ENCODE data around the gene CD27.
A peak's percentile ranks its signal among the peaks of the same experiment; 100 is the strongest.

Gene CD27

GRCh38 chr12:6434205-6435140, 10.3 kb upstream of the CD27 start:
- H3K36me3 ChIP-seq (ENCODE audit: control insufficient read depth, insufficient read depth, low read length): no peaks in the 10 kb centered on the region
- H3K9me3 ChIP-seq (ENCODE audit: control insufficient read depth, low read length): no peaks in the 10 kb centered on the region
- no peaks in the 10 kb centered on the region for H3K27me3 ChIP-seq (replicated peaks; ENCODE audit: control insufficient read depth, insufficient read depth, low read length, poor library complexity, severe bottlenecking)
- H3K27ac ChIP-seq (ENCODE audit: insufficient read depth, low read length, poor library complexity, severe bottlenecking): no peak overlapping the region
- no peak overlapping the region for H3K4me3 ChIP-seq (ENCODE audit: insufficient read depth, low read depth, low read length, poor library complexity, severe bottlenecking)
- no peak for DNase-seq
- peaks cover 7% of the 10 kb centered on the region for H3K4me1 ChIP-seq (ENCODE audit: control insufficient read depth, insufficient read depth, low read length, poor library complexity, severe bottlenecking)

DNA sequence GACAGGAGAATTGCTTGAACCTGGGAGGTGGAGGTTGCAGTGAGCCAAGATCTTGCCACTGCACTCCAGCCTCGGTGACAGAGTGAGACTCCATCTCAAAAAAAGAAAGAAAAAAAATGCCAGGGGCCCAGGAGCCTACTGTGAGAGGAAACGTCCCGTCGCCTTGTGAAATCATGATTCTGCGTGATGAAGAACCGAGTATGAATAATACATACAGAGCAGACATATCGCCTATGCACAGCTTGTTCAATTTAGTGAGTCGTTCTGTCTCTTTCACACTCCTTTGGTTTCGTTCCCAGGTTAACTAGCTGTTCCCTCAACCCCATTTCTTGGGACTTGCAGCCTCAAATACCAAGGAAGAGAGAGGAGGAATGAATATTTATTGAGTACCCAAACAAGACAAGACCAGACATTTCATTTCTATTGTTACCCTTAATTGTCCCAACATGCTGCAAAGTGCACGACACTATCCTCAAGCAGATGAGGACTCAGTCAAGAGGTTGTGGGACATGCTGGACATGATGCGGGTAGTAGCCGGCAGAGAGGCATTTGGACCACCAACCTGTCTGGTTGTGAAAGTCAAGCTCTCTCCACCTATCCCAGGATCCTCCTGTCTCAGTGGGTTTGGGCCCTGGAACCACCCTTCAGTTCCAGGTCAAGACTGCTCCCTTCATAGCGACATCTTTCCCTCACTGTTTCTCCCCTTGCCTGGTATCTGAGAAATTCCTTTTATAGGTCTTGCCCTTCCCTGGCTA, 8.6 kb upstream of the CD27 start:
- no peak for DNase-seq
- Histone ChIP-seq H3K27ac (ENCODE audit: insufficient read depth, low read length, poor library complexity, severe bottlenecking) (no peak overlapping the region), H3K9me3 (ENCODE audit: control insufficient read depth, low read length) (no peaks in the 10 kb centered on the region), H3K27me3 (replicated peaks; ENCODE audit: control insufficient read depth, insufficient read depth, low read length, poor library complexity, severe bottlenecking) (no peaks in the 10 kb centered on the region), H3K4me1 (ENCODE audit: control insufficient read depth, insufficient read depth, low read length, poor library complexity, severe bottlenecking) (peaks cover 7% of the 10 kb centered on the region), H3K4me3 (ENCODE audit: insufficient read depth, low read depth, low read length, poor library complexity, severe bottlenecking) (no peak overlapping the region), H3K36me3 (ENCODE audit: control insufficient read depth, insufficient read depth, low read length) (no peaks in the 10 kb centered on the region)

GRCh38 chr12:6437586-6437985, 7.2 kb upstream of the CD27 start:
- Histone ChIP-seq H3K4me1 (ENCODE audit: control insufficient read depth, insufficient read depth, low read length, poor library complexity, severe bottlenecking) (peaks cover 7% of the 10 kb centered on the region), H3K27ac (ENCODE audit: insufficient read depth, low read length, poor library complexity, severe bottlenecking) (no peak overlapping the region), H3K4me3 (ENCODE audit: insufficient read depth, low read depth, low read length, poor library complexity, severe bottlenecking) (no peak overlapping the region), H3K9me3 (ENCODE audit: control insufficient read depth, low read length) (no peaks in the 10 kb centered on the region), H3K36me3 (ENCODE audit: control insufficient read depth, insufficient read depth, low read length) (no peaks in the 10 kb centered on the region), H3K27me3 (replicated peaks; ENCODE audit: control insufficient read depth, insufficient read depth, low read length, poor library complexity, severe bottlenecking) (no peaks in the 10 kb centered on the region)
- no peak for DNase-seq

DNA sequence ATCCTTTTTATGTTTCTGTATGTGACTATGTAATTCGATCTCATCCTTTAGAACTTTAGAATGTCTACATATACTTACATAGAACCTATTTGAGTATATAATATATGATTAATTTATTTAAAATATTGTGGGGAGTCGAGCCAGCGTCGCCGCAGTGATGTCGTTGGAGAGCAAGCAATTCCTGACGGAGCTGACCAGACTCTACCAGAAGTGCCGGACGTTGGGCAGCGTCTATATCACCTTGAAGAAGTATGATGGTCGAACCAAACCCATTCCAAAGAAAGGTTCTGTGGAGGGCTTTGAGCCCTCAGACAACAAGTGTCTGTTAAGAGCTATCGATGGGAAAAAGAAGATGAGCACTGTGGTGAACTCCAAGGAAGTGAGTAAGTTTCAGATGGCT, 6.4 kb upstream of the CD27 start:
- DNase-seq: no peak
- Histone ChIP-seq H3K27ac (ENCODE audit: insufficient read depth, low read length, poor library complexity, severe bottlenecking) (no peak overlapping the region), H3K36me3 (ENCODE audit: control insufficient read depth, insufficient read depth, low read length) (no peaks in the 10 kb centered on the region), H3K27me3 (replicated peaks; ENCODE audit: control insufficient read depth, insufficient read depth, low read length, poor library complexity, severe bottlenecking) (no peaks in the 10 kb centered on the region), H3K4me1 (ENCODE audit: control insufficient read depth, insufficient read depth, low read length, poor library complexity, severe bottlenecking) (peaks cover 11% of the 10 kb centered on the region), H3K9me3 (ENCODE audit: control insufficient read depth, low read length) (no peaks in the 10 kb centered on the region), H3K4me3 (ENCODE audit: insufficient read depth, low read depth, low read length, poor library complexity, severe bottlenecking) (no peak overlapping the region)

DNA sequence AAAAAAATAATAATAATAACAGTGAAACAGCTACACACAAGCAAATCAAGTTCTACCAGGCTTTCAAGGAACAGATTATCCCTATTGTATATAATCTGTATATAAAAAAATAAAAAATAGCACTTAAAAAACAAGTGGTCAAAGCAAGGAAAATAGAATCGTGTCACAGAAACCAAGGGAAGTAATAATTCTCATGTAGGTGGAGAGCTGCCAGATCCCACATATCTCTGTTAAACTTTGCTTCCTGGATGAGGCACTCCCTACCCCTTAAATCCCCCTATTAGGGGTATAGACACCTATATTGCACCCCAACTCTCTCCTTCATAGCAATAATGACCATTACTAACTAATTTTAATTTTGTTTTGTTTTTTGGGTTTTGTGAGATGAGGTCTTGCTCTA, 4.4 kb upstream of the CD27 start:
- Histone ChIP-seq H3K4me1 (ENCODE audit: control insufficient read depth, insufficient read depth, low read length, poor library complexity, severe bottlenecking) (peaks cover 17% of the 10 kb centered on the region), H3K9me3 (ENCODE audit: control insufficient read depth, low read length) (no peaks in the 10 kb centered on the region), H3K36me3 (ENCODE audit: control insufficient read depth, insufficient read depth, low read length) (no peaks in the 10 kb centered on the region), H3K4me3 (ENCODE audit: insufficient read depth, low read depth, low read length, poor library complexity, severe bottlenecking) (no peak overlapping the region), H3K27me3 (replicated peaks; ENCODE audit: control insufficient read depth, insufficient read depth, low read length, poor library complexity, severe bottlenecking) (no peaks in the 10 kb centered on the region), H3K27ac (ENCODE audit: insufficient read depth, low read length, poor library complexity, severe bottlenecking) (no peak overlapping the region)
- DNase-seq: no peak

- Histone ChIP-seq H3K27me3 (replicated peaks; ENCODE audit: control insufficient read depth, insufficient read depth, low read length, poor library complexity, severe bottlenecking) (no peaks in the 10 kb centered on the region), H3K27ac (ENCODE audit: insufficient read depth, low read length, poor library complexity, severe bottlenecking) (peak overlapping the region; percentile 40), H3K4me1 (ENCODE audit: control insufficient read depth, insufficient read depth, low read length, poor library complexity, severe bottlenecking) (peaks cover 18% of the 10 kb centered on the region), H3K9me3 (ENCODE audit: control insufficient read depth, low read length) (no peaks in the 10 kb centered on the region), H3K4me3 (ENCODE audit: insufficient read depth, low read depth, low read length, poor library complexity, severe bottlenecking) (no peak overlapping the region), H3K36me3 (ENCODE audit: control insufficient read depth, insufficient read depth, low read length) (no peaks in the 10 kb centered on the region)
- DNase-seq: no peak
These were observed 1.9 kb upstream of the CD27 start for GRCh38 chr12:6442836-6443235.

GRCh38 chr12:6443361-6443983, 1.3 kb upstream of the CD27 start:
- peak overlapping the region; percentile 40 for H3K27ac ChIP-seq (ENCODE audit: insufficient read depth, low read length, poor library complexity, severe bottlenecking)
- no peaks in the 10 kb centered on the region for H3K27me3 ChIP-seq (replicated peaks; ENCODE audit: control insufficient read depth, insufficient read depth, low read length, poor library complexity, severe bottlenecking)
- H3K36me3 ChIP-seq (ENCODE audit: control insufficient read depth, insufficient read depth, low read length): no peaks in the 10 kb centered on the region
- peak overlapping the region; percentile 11 for H3K4me3 ChIP-seq (ENCODE audit: insufficient read depth, low read depth, low read length, poor library complexity, severe bottlenecking)
- H3K9me3 ChIP-seq (ENCODE audit: control insufficient read depth, low read length): no peaks in the 10 kb centered on the region
- DNase-seq: no peak
- peaks cover 19% of the 10 kb centered on the region for H3K4me1 ChIP-seq (ENCODE audit: control insufficient read depth, insufficient read depth, low read length, poor library complexity, severe bottlenecking)

GRCh38 chr12:6444031-6444430, 724 bp upstream of the CD27 start:
- H3K27ac ChIP-seq (ENCODE audit: insufficient read depth, low read length, poor library complexity, severe bottlenecking): peak overlapping the region; percentile 40

DNA sequence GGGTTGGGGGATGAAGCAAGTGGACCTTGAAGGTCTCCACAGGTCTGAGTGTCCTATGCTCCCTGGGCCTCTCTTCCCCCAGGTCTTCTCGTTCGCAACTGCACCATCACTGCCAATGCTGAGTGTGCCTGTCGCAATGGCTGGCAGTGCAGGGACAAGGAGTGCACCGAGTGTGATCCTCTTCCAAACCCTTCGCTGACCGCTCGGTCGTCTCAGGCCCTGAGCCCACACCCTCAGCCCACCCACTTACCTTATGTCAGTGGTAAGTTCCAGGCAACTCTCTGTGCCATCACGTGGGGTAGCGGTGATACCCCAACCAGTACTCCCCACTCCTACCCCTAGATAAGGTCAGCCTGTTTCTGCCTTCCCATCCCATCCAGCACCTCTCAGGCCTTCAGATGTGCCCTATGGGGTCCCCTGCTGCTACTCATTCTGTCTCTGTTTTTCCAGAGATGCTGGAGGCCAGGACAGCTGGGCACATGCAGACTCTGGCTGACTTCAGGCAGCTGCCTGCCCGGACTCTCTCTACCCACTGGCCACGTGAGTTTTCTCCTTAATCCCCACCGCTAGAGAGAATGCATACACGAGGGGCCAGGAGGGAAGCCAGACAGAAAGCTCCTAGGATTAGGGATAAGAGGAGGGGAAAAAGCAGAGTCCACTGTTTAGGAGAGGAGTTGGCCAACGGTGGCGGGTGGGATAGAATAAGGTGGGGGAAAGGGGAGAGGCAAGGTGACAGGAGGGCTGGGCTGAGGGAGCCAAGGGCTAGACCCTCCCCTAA, 5.5 kb downstream of the CD27 start:
- Histone ChIP-seq H3K4me1 (ENCODE audit: control insufficient read depth, insufficient read depth, low read length, poor library complexity, severe bottlenecking) (peaks cover 36% of the 10 kb centered on the region), H3K27me3 (replicated peaks; ENCODE audit: control insufficient read depth, insufficient read depth, low read length, poor library complexity, severe bottlenecking) (no peaks in the 10 kb centered on the region), H3K9me3 (ENCODE audit: control insufficient read depth, low read length) (no peaks in the 10 kb centered on the region), H3K4me3 (ENCODE audit: insufficient read depth, low read depth, low read length, poor library complexity, severe bottlenecking) (peak overlapping the region; percentile 94), H3K36me3 (ENCODE audit: control insufficient read depth, insufficient read depth, low read length) (peaks cover 17% of the 10 kb centered on the region), H3K27ac (ENCODE audit: insufficient read depth, low read length, poor library complexity, severe bottlenecking) (peak overlapping the region; percentile 95)
- no peak for DNase-seq

More at GRCh38 chr12:6444031-6444430, 724 bp upstream of the CD27 start:
- Histone ChIP-seq H3K9me3 (ENCODE audit: control insufficient read depth, low read length) (no peaks in the 10 kb centered on the region), H3K27me3 (replicated peaks; ENCODE audit: control insufficient read depth, insufficient read depth, low read length, poor library complexity, severe bottlenecking) (no peaks in the 10 kb centered on the region), H3K4me1 (ENCODE audit: control insufficient read depth, insufficient read depth, low read length, poor library complexity, severe bottlenecking) (peaks cover 19% of the 10 kb centered on the region), H3K36me3 (ENCODE audit: control insufficient read depth, insufficient read depth, low read length) (no peaks in the 10 kb centered on the region), H3K4me3 (ENCODE audit: insufficient read depth, low read depth, low read length, poor library complexity, severe bottlenecking) (no peak overlapping the region)
- DNase-seq: no peak

All from effector memory CD4-positive, alpha-beta T cell (primary cell).